Activated B cell treated with CpG ODN at 0.5 μM for 24 hours (primary cell): ENCODE results near the gene CCDC97. TPM values are rescaled to one million over a fixed set of nuclear protein-coding genes. Genes with fewer than 3 reads are reported as not detected.

Experiments
- ATAC-seq: fragments of 200-7000 bp; cut with Tn5 transposase; one replicate; pipeline ENCODE4 v1.10.0; 2021; ENCODE audit warnings: low read depth, mild to moderate bottlenecking, moderate library complexity
- CTCF ChIA-PET: fragments of 350-600 bp; sonication (Branson Sonifier 250); formaldehyde crosslinking; loops from one replicate; lab custom pipeline; 2021; ENCODE audit warnings: antibody characterized with exemption; lab: Charles Lee
- POLR2A ChIA-PET: fragments of 350-600 bp; sonication (Branson Sonifier 250); formaldehyde crosslinking; loops from one replicate; lab custom pipeline; 2021; ENCODE audit warnings: antibody characterized with exemption; lab: Charles Lee
- DNase-seq: peaks from one replicate; pipeline ENCODE4 v3.0.0; 2022
- H3K27ac Mint-ChIP-seq: one replicate; pipeline ENCODE4 v1.8.0; 2020; ENCODE audit warnings: mixed read lengths
- H3K27me3 Mint-ChIP-seq: one replicate; pipeline ENCODE4 v1.8.0; 2021; ENCODE audit warnings: mixed read lengths
- H3K36me3 Mint-ChIP-seq: one replicate; pipeline ENCODE4 v1.8.0; 2021; ENCODE audit warnings: low read depth, mixed read lengths
- H3K4me1 Mint-ChIP-seq: one replicate; pipeline ENCODE4 v1.8.0; 2021; ENCODE audit warnings: mixed read lengths
- H3K4me3 Mint-ChIP-seq: one replicate; pipeline ENCODE4 v1.8.0; 2020; ENCODE audit warnings: mild to moderate bottlenecking, mixed read lengths
- H3K9me3 Mint-ChIP-seq: one replicate; pipeline ENCODE4 v1.8.0; 2020; ENCODE audit warnings: mixed read lengths
- intact Hi-C: fragments of 100-400 bp; cut with micrococcal nuclease; formaldehyde crosslinking; loops from one replicate; pipeline ENCODE4 v1.15.1; 2024
- total RNA-seq: library from RNA; stranded (reverse); gene quantifications from 2 replicates; pipeline ENCODE4 v1.2.3, GENCODE V29; 2022
- TF ChIP-seq, protein P1 (sequence below): fragments of 200-600 bp; IDR thresholded peaks from one replicate; pipeline ENCODE4 v1.8.0; 2022; ENCODE audit warnings: antibody characterized with exemption, mild to moderate bottlenecking

CCDC97 gene
- total RNA-seq, 1 donor from 2014 or later: 65.3 TPM

DNA sequence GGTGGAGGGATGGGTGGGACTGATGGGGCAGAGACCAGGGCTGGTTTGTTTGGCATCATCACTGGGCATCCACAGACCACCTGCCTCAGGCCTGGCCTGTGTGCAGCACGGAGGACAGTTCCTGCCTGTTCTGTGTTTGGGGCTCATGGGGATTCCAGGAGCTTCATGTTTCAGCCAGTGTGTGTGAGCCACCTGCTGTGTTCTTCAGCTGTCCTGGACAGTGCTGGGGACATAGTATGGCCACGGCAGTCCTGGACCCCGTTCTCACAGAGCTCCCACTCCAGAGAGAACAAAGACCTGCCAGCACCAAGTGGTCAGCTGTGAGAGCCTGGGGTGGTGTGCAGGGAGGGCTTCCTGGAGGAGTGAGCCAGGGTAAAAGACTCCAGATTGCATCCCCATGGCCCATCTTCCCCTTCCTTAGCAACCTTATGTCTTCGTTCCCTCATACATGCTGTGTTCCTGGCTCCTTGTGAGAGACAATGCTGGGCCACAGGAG is 2.0 kb upstream of the CCDC97 start:
- ATAC-seq: no peak
- Mint-ChIP-seq H3K9me3 (no peaks in the 10 kb centered on the region), H3K36me3 (peaks cover 71% of the 10 kb centered on the region), H3K27me3 (no peaks in the 10 kb centered on the region), H3K4me3 (peak overlapping the region; percentile 99), H3K4me1 (peaks cover 73% of the 10 kb centered on the region), H3K27ac (peak overlapping the region; percentile 100)
- POLR2A ChIA-PET: interaction anchor here (0.6 to 7.4 kb wide), 10 partner anchors 10 to 268 kb away, joined by 3 to 76 read pairs (median 10); partner anchors contain the start of genes B9D2, CEACAM21 and HNRNPUL1
- TF ChIP-seq, protein P1, sequence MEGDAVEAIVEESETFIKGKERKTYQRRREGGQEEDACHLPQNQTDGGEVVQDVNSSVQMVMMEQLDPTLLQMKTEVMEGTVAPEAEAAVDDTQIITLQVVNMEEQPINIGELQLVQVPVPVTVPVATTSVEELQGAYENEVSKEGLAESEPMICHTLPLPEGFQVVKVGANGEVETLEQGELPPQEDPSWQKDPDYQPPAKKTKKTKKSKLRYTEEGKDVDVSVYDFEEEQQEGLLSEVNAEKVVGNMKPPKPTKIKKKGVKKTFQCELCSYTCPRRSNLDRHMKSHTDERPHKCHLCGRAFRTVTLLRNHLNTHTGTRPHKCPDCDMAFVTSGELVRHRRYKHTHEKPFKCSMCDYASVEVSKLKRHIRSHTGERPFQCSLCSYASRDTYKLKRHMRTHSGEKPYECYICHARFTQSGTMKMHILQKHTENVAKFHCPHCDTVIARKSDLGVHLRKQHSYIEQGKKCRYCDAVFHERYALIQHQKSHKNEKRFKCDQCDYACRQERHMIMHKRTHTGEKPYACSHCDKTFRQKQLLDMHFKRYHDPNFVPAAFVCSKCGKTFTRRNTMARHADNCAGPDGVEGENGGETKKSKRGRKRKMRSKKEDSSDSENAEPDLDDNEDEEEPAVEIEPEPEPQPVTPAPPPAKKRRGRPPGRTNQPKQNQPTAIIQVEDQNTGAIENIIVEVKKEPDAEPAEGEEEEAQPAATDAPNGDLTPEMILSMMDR: no peak
- CTCF ChIA-PET: interaction anchor here (0.9 to 5.5 kb wide), 14 partner anchors 9 to 333 kb away, joined by 3 to 45 read pairs (median 4); partner anchors contain the start of genes B9D2 and HNRNPUL1
- intact Hi-C loops: loop anchor here (1.0 to 5.0 kb wide), 5 partner anchors 11 to 646 kb away; partner anchors contain the start of gene HNRNPUL1
- no peak for DNase-seq

DNA sequence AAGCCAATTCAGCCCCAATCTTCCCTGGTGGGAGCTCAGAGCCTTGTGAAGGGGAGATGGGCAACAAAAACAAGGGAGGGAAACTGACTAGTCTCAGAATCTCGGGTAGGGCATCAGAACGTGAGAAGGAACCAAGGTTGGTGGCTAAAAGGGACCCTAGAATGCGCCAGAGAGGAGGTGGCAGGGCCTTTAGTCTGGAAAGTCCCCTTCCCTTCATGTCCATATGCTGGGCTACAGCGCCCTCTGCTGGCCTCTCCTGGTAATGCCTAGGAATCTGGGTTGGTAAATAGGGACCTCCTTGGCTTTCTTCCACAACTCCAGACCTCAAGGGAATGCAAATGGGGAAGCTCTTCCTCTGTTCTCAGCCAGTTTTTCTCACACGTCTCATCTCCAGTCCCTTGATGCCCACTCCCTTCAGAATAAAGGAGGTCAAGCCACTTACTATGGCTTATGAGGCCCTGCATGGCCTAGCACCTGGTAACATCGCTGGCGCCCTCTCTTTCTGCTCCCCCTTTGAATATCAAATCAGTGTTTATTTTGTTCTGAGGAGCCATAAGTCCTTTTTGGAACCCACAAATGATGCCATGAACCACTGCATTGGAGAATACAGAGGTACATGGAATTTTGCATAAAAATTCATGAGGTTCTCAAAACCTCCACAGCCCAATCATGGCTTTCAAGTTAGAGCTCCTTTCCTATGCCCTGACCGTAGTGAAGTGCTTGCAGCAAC is 1.4 kb upstream of the CCDC97 start:
- ATAC-seq: peak; percentile 63
- peak overlapping the region; percentile 100 for H3K27ac Mint-ChIP-seq
- H3K4me3 Mint-ChIP-seq: peak overlapping the region; percentile 99

DNA sequence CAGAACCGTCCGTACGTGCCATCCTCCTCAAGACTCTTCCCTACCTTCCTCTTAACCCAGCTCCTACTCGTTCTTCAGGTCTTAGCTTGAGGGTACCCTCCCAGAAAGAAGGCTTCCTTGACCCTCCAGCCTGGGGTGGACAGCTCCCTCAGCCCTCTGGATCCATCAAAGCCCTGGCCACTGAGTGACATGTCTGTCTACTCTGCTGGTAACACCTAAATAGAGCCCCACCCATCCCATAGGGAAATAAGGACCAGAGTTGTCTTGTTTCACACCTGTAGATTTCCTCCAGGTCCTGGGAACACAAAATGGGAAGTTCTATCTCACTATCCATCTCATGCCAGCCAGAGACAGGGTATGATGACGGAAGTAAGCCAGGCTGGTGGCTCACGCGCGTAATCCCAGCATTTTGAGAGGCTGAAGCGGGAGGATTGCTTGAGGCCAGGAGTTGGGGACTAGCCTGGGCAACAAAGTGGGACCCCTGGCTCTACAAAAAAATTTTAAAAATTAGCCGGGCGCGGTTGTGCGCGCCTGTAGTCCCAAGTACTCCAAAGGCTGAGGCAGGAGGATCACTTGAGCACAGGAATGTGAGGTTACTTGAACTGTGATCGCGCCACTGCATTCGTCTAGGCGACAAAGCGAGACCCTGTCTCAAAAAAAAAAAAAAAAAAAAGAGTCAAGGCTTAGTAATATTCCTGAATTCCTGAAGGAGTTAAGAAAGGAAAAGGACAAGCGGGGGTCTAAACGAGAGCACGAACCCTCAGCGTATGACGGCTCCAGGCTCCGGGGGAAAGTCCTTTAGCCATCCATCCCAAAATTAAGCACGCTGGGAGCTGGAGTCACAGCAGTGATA is 566 bp upstream of the CCDC97 start:
- H3K36me3 Mint-ChIP-seq: peaks cover 71% of the 10 kb centered on the region

More for the DNA sequence above, 1.4 kb upstream of the CCDC97 start:
- ChIA-PET POLR2A (interaction anchor here (0.7 to 7.4 kb wide), 11 partner anchors 8 to 334 kb away, joined by 3 to 76 read pairs (median 8); partner anchors contain the start of genes B9D2, CEACAM21 and HNRNPUL1), CTCF (interaction anchor here (0.7 to 5.5 kb wide), 19 partner anchors 10 to 334 kb away, joined by 3 to 45 read pairs (median 3); partner anchors contain the start of genes B9D2 and HNRNPUL1)
- Mint-ChIP-seq H3K27me3 (no peaks in the 10 kb centered on the region), H3K4me1 (peaks cover 74% of the 10 kb centered on the region), H3K9me3 (no peaks in the 10 kb centered on the region), H3K36me3 (peaks cover 73% of the 10 kb centered on the region)
- intact Hi-C loops: loop anchor here (1.0 to 5.0 kb wide), 5 partner anchors 11 to 646 kb away; partner anchors contain the start of gene HNRNPUL1
- TF ChIP-seq, protein P1: peak; percentile 63
- peak; percentile 92 for DNase-seq

DNA sequence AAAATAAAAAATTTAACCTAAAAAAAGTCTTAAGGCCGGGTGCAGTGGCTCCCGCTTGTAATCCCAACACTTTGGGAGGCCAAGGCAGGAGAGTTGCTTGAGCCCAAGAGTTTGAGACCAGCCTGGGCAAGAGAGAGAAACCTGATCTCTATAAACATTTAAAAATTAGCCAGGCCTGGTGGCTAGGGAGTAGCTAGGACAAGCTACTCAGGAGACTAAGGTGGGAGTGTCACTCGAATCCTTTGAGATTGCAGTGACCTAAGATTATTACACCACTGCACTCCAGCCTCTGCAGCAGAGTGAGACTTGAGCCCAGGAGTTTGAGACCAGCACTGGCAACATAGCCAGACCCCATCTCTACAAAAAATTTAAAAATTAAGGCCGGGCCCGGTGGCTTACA is 1.1 kb downstream of the CCDC97 start:
- H3K27ac Mint-ChIP-seq: no peak overlapping the region
- peaks cover 62% of the 10 kb centered on the region for H3K36me3 Mint-ChIP-seq
- H3K4me3 Mint-ChIP-seq: peak overlapping the region; percentile 99
- DNase-seq: no peak
- TF ChIP-seq, protein P1: no peak
- H3K9me3 Mint-ChIP-seq: no peaks in the 10 kb centered on the region
- intact Hi-C loops: no loop called here
- ATAC-seq: no peak
- POLR2A ChIA-PET: interaction anchor here (1.0 to 7.4 kb wide), 2 partner anchors 40 to 647 kb away, joined by 3 to 76 read pairs; no protein-coding TSS in a partner anchor
- peaks cover 65% of the 10 kb centered on the region for H3K4me1 Mint-ChIP-seq
- CTCF ChIA-PET: interaction anchor here (3.6 kb wide), 1 partner anchor 41 kb away, joined by 26 read pairs; no protein-coding TSS in a partner anchor
- no peaks in the 10 kb centered on the region for H3K27me3 Mint-ChIP-seq

More for the DNA sequence above, 566 bp upstream of the CCDC97 start:
- Mint-ChIP-seq H3K27me3 (no peaks in the 10 kb centered on the region), H3K9me3 (no peaks in the 10 kb centered on the region), H3K4me3 (peak overlapping the region; percentile 99), H3K4me1 (peaks cover 67% of the 10 kb centered on the region), H3K27ac (peak overlapping the region; percentile 100)
- POLR2A ChIA-PET: interaction anchor here (0.7 to 7.4 kb wide), 12 partner anchors 9 to 559 kb away, joined by 3 to 76 read pairs (median 8); partner anchors contain the start of genes ACTMAP, B9D2, CEACAM21 and HNRNPUL1
- ATAC-seq (peak; percentile 1), DNase-seq (no peak)
- intact Hi-C loops: loop anchor here (1.0 to 5.0 kb wide), 4 partner anchors 17 to 263 kb away; partner anchors contain the start of genes BCKDHA and EXOSC5
- TF ChIP-seq, protein P1: no peak
- CTCF ChIA-PET: interaction anchor here (0.7 to 5.5 kb wide), 18 partner anchors 11 to 334 kb away, joined by 3 to 45 read pairs (median 4); partner anchors contain the start of genes B9D2 and HNRNPUL1
